Esophagus muscularis mucosa (tissue), 4 donors: ENCODE results near the gene RNF145. TPM values are rescaled to one million over a fixed set of nuclear protein-coding genes. Genes with fewer than 3 reads are reported as not detected.
"Not testable (repeated sequence)": the region's sequence is repeated elsewhere in the genome, so short reads cannot be mapped to it uniquely, and the experiment has no call there.

Source experiments
- DNase-seq: peaks from one replicate; pipeline ENCODE4 v3.0.0-alpha.2; 2017; ENCODE audit errors: extremely low spot score
- H3K27ac ChIP-seq, 4 donors: fragments of 200-600 bp; sonication (generic); replicated peaks in 1 of 4; 1 replicate in 3 of 4; 2 replicates in 1 of 4; pipeline ENCODE4 v1.5.1; 2016 to 2019; ENCODE audit warnings: mild to moderate bottlenecking in 1 of 4
- H3K27me3 ChIP-seq, 4 donors: fragments of 200-600 bp; sonication (generic); one replicate each; pipeline versions ENCODE4 v1.5.1 to v1.6.0; 2016 to 2019
- H3K36me3 ChIP-seq, 4 donors: fragments of 200-600 bp; sonication (generic); one replicate each; pipeline ENCODE4 v1.5.1; 2016 to 2019
- H3K4me1 ChIP-seq, 4 donors: fragments of 200-600 bp; sonication (generic); one replicate each; pipeline ENCODE4 v1.5.1; 2016 to 2019
- H3K4me3 ChIP-seq, 4 donors: fragments of 200-600 bp; sonication (generic); 1 replicate in 2 of 4; 2 replicates in 2 of 4; pipeline ENCODE4 v1.5.1; 2016 to 2019; ENCODE audit warnings: mild to moderate bottlenecking in 4 of 4, moderate library complexity in 1 of 4
- H3K9me3 ChIP-seq, 4 donors: fragments of 200-600 bp; sonication (generic); 1 replicate in 3 of 4; 2 replicates in 1 of 4; pipeline ENCODE4 v1.5.1; 2016 to 2019
- EP300 ChIP-seq: sonication (generic); formaldehyde crosslinking; IDR thresholded peaks from one replicate; pipeline ENCODE4 v1.6.1; 2017; ENCODE audit warnings: antibody characterized with exemption
- POLR2A ChIP-seq: fragments of 450-650 bp; IDR thresholded peaks from one replicate; pipeline ENCODE4 v1.6.1; 2017; ENCODE audit warnings: antibody characterized with exemption, moderate library complexity, mild to moderate bottlenecking, low read depth
- POLR2AphosphoS5 ChIP-seq, 2 donors: sonication (generic); formaldehyde crosslinking; IDR thresholded peaks; one replicate each; pipeline ENCODE4 v1.6.1; 2017; ENCODE audit warnings: antibody characterized with exemption in 2 of 2
- WGBS: methylation state at CpG from one replicate; pipeline ENCODE4 v1.1.5; 2018; 5-methylcytosine and 5-hydroxymethylcytosine counted together
- intact Hi-C: fragments of 100-400 bp; cut with DNase I; formaldehyde crosslinking; loops from one replicate; pipeline ENCODE4 v1.15.1; 2023
- total RNA-seq, 4 donors: library from RNA; depleted of rRNA; stranded (reverse); fragments of >200 nt; gene quantifications; one replicate each; pipeline versions ENCODE4 v1.1.0 to v1.2.1, GENCODE V29; 2016
- TF ChIP-seq, protein P1 (sequence below), 3 experiments: fragments of 200-600 bp in 2 of 3; fragments of 450-650 bp in 1 of 3; sonication (generic) in 2 of 3; IDR thresholded peaks; one replicate each; pipeline ENCODE4 v1.5.1; 2017 to 2019; ENCODE audit warnings: antibody characterized with exemption in 3 of 3, mild to moderate bottlenecking in 2 of 3, moderate library complexity in 1 of 3

Gene RNF145
- total RNA-seq, 4 donors from 2014 or later = 50.5 to 84.1 (median 63.9) TPM

DNA sequence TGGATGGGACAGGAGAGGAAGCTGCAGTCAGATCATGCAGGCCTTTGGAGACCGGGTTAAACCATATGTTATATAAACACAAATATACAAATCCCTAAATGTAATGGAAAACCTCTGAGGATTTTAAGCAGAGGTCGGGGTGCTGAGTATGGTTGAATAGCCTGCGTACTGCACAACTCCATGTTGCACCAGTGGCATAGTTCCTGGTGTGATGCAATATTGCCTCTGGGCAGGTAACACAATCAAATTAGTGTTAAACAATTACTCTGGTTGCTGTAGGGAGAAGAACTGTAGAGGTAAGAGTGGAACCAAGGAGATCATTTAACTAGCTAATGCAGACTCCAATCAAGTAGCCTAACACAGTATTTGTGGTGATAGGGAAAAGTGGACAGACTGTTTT is 21.3 kb upstream of the RNF145 start:
- Histone ChIP-seq H3K36me3 (no peaks in the 10 kb centered on the region), H3K27ac (no peak overlapping the region), H3K4me3 (no peak overlapping the region), H3K9me3 (no peaks in the 10 kb centered on the region), H3K4me1 (no peaks in the 10 kb centered on the region), H3K27me3 (no peaks in the 10 kb centered on the region)
- intact Hi-C loops = no loop called here
- TF ChIP-seq POLR2AphosphoS5 (IDR thresholded peaks at IDR 0.05) = no peak
- no peak for TF ChIP-seq EP300
- no peak for TF ChIP-seq POLR2A
- TF ChIP-seq, protein P1, sequence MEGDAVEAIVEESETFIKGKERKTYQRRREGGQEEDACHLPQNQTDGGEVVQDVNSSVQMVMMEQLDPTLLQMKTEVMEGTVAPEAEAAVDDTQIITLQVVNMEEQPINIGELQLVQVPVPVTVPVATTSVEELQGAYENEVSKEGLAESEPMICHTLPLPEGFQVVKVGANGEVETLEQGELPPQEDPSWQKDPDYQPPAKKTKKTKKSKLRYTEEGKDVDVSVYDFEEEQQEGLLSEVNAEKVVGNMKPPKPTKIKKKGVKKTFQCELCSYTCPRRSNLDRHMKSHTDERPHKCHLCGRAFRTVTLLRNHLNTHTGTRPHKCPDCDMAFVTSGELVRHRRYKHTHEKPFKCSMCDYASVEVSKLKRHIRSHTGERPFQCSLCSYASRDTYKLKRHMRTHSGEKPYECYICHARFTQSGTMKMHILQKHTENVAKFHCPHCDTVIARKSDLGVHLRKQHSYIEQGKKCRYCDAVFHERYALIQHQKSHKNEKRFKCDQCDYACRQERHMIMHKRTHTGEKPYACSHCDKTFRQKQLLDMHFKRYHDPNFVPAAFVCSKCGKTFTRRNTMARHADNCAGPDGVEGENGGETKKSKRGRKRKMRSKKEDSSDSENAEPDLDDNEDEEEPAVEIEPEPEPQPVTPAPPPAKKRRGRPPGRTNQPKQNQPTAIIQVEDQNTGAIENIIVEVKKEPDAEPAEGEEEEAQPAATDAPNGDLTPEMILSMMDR (IDR thresholded peaks at IDR 0.05) = no peak
- 82% methylated on average over 3 of the region's 3 CpGs for WGBS
- DNase-seq = no peak

DNA sequence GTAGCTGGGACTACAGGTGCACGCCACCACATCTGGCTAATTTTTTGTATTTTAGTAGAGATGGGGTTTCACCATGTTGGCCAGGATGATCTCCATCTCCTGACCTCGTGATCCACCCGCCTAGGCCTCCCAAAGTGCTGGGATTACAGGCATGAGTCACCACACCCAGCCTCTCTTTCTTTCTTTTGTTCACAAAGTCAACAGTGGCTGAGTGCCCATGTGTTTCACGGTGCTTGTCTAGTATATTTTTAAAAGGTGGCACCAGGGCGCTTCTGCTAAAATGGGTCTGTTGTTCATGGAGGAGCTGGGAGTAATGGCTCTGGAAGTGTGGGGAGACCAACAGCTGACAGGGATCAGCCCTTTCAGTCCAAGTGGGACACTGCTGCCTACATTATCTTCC is 18.7 kb upstream of the RNF145 start:
- 87% methylated on average over 5 of the region's 5 CpGs for WGBS
- H3K27me3 ChIP-seq, DNase-seq, H3K4me3 ChIP-seq, H3K36me3 ChIP-seq, intact Hi-C loops, H3K4me1 ChIP-seq, H3K9me3 ChIP-seq, H3K27ac ChIP-seq: not testable (repeated sequence)

DNA sequence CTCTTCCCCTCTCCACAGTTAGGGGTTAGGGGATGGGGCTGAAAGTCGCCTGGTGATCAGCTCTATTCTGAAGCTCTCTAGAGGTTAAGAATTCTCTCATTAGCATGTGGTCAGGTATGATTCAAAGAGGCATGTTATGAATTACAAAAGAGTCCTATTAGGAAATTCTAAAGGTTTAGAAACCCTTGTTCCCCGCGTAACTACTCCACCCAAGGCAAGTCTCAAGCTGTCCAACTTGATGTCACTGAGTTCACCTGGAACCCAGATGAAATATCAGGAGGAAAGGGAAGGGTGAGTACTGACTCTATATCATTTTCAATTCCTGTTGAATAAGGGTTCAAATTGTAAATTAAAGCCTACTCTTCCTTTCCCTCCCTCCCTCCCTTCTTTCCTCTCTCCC is 18.1 kb upstream of the RNF145 start:
- Histone ChIP-seq H3K4me3 (no peak overlapping the region), H3K9me3 (no peaks in the 10 kb centered on the region), H3K27ac (no peak overlapping the region), H3K27me3 (peaks cover 0 to 3% (median 0%) of the 10 kb centered on the region in 4 donors), H3K36me3 (no peaks in the 10 kb centered on the region), H3K4me1 (no peaks in the 10 kb centered on the region)
- intact Hi-C loops = no loop called here
- WGBS = 84% methylated on average over 3 of the region's 3 CpGs
- DNase-seq = no peak
- TF ChIP-seq POLR2A = no peak
- no peak for TF ChIP-seq EP300
- TF ChIP-seq, protein P1 (IDR thresholded peaks at IDR 0.05) = no peak
- no peak for TF ChIP-seq POLR2AphosphoS5 (IDR thresholded peaks at IDR 0.05)

DNA sequence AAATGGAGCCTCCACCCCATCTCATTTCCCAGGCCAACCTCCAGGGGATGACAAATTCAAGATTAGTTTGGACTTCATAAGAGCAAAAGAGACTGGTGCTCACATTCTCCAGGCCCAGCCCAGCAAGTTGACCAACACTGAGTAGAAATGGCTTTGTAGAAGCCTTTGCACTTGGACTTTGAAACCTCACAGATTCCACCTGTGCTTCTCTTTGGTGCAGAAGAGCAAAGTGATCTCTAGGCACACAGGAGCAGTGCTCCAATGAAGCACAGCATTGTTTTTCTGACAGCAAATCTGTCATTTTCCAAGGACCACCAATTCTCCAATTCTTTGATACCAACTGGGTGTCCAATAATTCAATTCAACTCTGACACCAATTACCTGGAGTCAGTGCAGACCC is 17.1 kb upstream of the RNF145 start:
- no peak overlapping the region for H3K4me3 ChIP-seq
- H3K36me3 ChIP-seq = no peaks in the 10 kb centered on the region
- H3K27ac ChIP-seq = no peak overlapping the region
- no peaks in the 10 kb centered on the region for H3K9me3 ChIP-seq
- peaks cover 0 to 3% (median 0%) of the 10 kb centered on the region in 4 donors for H3K27me3 ChIP-seq
- no peak for TF ChIP-seq POLR2AphosphoS5 (IDR thresholded peaks at IDR 0.05)
- no peak for TF ChIP-seq EP300
- TF ChIP-seq, protein P1 (IDR thresholded peaks at IDR 0.05) = no peak
- no peak for TF ChIP-seq POLR2A
- H3K4me1 ChIP-seq = no peaks in the 10 kb centered on the region
- DNase-seq = no peak
- intact Hi-C loops = no loop called here

DNA sequence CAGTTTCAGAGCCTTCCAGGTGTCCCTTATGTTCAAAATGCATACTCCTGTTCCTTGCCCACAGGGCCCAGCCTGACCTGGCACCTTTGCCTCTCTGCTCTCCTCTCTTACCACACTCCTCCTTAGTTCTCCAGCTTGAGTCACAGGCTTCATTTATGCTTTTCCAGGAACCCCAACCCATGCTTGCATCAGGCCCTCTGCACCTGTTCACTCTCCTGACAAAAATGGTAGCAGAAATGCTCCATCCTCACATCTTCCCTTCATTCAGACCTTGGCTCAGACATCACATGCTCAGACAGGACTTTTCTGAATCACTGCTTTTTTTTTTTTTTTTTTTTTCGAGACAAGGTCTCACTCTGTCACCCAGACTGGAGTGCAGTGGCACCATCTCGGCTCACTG is 15.1 kb upstream of the RNF145 start:
- no peak overlapping the region for H3K4me3 ChIP-seq
- intact Hi-C loops = no loop called here

More for the DNA sequence above, 15.1 kb upstream of the RNF145 start:
- DNase-seq = no peak
- peaks cover 0 to 3% (median 0%) of the 10 kb centered on the region in 4 donors for H3K27me3 ChIP-seq
- H3K27ac ChIP-seq = no peak overlapping the region
- no peaks in the 10 kb centered on the region for H3K9me3 ChIP-seq
- no peak for TF ChIP-seq EP300
- no peak for TF ChIP-seq POLR2A
- TF ChIP-seq, protein P1 (IDR thresholded peaks at IDR 0.05) = no peak
- no peak for TF ChIP-seq POLR2AphosphoS5 (IDR thresholded peaks at IDR 0.05)
- H3K4me1 ChIP-seq = no peaks in the 10 kb centered on the region
- H3K36me3 ChIP-seq = no peaks in the 10 kb centered on the region
- 85% methylated on average over 2 of the region's 2 CpGs for WGBS
